Measurements from ENCODE around the gene ART4. TPM values are rescaled to one million over a fixed set of nuclear protein-coding genes. Genes with fewer than 3 reads are reported as not detected.

Gene ART4
- not detected for total RNA-seq
- polyA plus RNA-seq (2013, experiment 1 of 2), result 1.1 TPM
- polyA plus RNA-seq (2013, experiment 2 of 2), result 0.87 TPM
- long read RNA-seq, experiment 1, result 0 reads
- long read RNA-seq, experiment 2, result 0 reads
- long read RNA-seq, experiment 3, result 0 reads
- long read RNA-seq, experiment 4, result 0 reads

GRCh38 chr12:14843425-14843887, at the start of gene ART4:
TSS of gene ART4 (minus strand) at chr12:14843526. CDS start at chr12:14843113, 413 bp downstream.
- H3K4me1 ChIP-seq (ENCODE audit: control insufficient read depth, insufficient read depth, low read length), result no peaks in the 10 kb centered on the region
- no peak within 1 kb of the TSS for H3K4me3 ChIP-seq (ENCODE audit: low read length)
- WGBS, 2 experiments (ENCODE audit: insufficient coverage in 1 of 2, insufficient read length in 1 of 2), result 95% methylated on average over 4 to 10 of the region's 10 CpGs
- Mint-ChIP-seq H3K36me3 (ENCODE audit: low read depth) (no peaks in the 10 kb centered on the region), H3K27ac (no peak within 1 kb of the TSS), H3K27me3 (ENCODE audit: insufficient read depth) (no peaks in the 10 kb centered on the region), H3K4me1 (peaks cover 14% of the 10 kb centered on the region), H3K4me3 (no peak within 1 kb of the TSS), H3K9me3 (no peaks in the 10 kb centered on the region)
- H3K36me3 ChIP-seq (ENCODE audit: control insufficient read depth, insufficient read depth, low read length), result no peaks in the 10 kb centered on the region
- no peak for TF ChIP-seq CTCF (conservative IDR thresholded peaks at IDR 0.05)
- no peaks in the 10 kb centered on the region for H3K9me3 ChIP-seq (ENCODE audit: control insufficient read depth, low read length)
- H3K27ac ChIP-seq (ENCODE audit: low read depth, low read length), result no peak within 1 kb of the TSS
- no peak for DNase-seq
- no peaks in the 10 kb centered on the region for H3K27me3 ChIP-seq (ENCODE audit: control insufficient read depth, insufficient read depth, low read length, poor library complexity, severe bottlenecking)
- no peak within 1 kb of the TSS for H3K9ac ChIP-seq (ENCODE audit: extremely low read depth, low read length, poor library complexity, severe bottlenecking)

- H3K4me1 ChIP-seq (ENCODE audit: control insufficient read depth, insufficient read depth, low read length), result no peaks in the 10 kb centered on the region
- no peaks in the 10 kb centered on the region for H3K36me3 Mint-ChIP-seq (ENCODE audit: low read depth)
- H3K27me3 Mint-ChIP-seq (ENCODE audit: insufficient read depth), result no peaks in the 10 kb centered on the region
- H3K9me3 Mint-ChIP-seq, result no peaks in the 10 kb centered on the region
- H3K4me3 ChIP-seq (ENCODE audit: low read length), result no peak overlapping the region
- no peaks in the 10 kb centered on the region for H3K27me3 ChIP-seq (ENCODE audit: control insufficient read depth, insufficient read depth, low read length, poor library complexity, severe bottlenecking)
- no peak for TF ChIP-seq CTCF (conservative IDR thresholded peaks at IDR 0.05)
- H3K36me3 ChIP-seq (ENCODE audit: control insufficient read depth, insufficient read depth, low read length), result no peaks in the 10 kb centered on the region
- WGBS, 2 experiments (ENCODE audit: insufficient coverage in 1 of 2, insufficient read length in 1 of 2), result 93 to 100% methylated on average over 5 to 7 of the region's 7 CpGs
- DNase-seq, result no peak
- H3K4me3 Mint-ChIP-seq, result no peak overlapping the region
- no peaks in the 10 kb centered on the region for H3K4me1 Mint-ChIP-seq
- H3K27ac Mint-ChIP-seq, result no peak overlapping the region
- H3K9me3 ChIP-seq (ENCODE audit: control insufficient read depth, low read length), result no peaks in the 10 kb centered on the region
- no peak overlapping the region for H3K9ac ChIP-seq (ENCODE audit: extremely low read depth, low read length, poor library complexity, severe bottlenecking)
- no peak overlapping the region for H3K27ac ChIP-seq (ENCODE audit: low read depth, low read length)
Observed at GRCh38 chr12:14892726-14893505, 49.6 kb upstream of the ART4 start.

GRCh38 chr12:14890701-14891100, 47.4 kb upstream of the ART4 start:
- H3K27me3 Mint-ChIP-seq (ENCODE audit: insufficient read depth), result no peaks in the 10 kb centered on the region
- no peak for TF ChIP-seq CTCF (conservative IDR thresholded peaks at IDR 0.05)
- no peaks in the 10 kb centered on the region for H3K36me3 ChIP-seq (ENCODE audit: control insufficient read depth, insufficient read depth, low read length)
- no peaks in the 10 kb centered on the region for H3K4me1 Mint-ChIP-seq
- no peak overlapping the region for H3K4me3 Mint-ChIP-seq
- no peaks in the 10 kb centered on the region for H3K27me3 ChIP-seq (ENCODE audit: control insufficient read depth, insufficient read depth, low read length, poor library complexity, severe bottlenecking)
- H3K4me3 ChIP-seq (ENCODE audit: low read length), result no peak overlapping the region
- no peaks in the 10 kb centered on the region for H3K9me3 ChIP-seq (ENCODE audit: control insufficient read depth, low read length)
- DNase-seq, result no peak
- no peak overlapping the region for H3K27ac ChIP-seq (ENCODE audit: low read depth, low read length)
- no peaks in the 10 kb centered on the region for H3K9me3 Mint-ChIP-seq
- H3K4me1 ChIP-seq (ENCODE audit: control insufficient read depth, insufficient read depth, low read length), result no peaks in the 10 kb centered on the region
- H3K36me3 Mint-ChIP-seq (ENCODE audit: low read depth), result no peaks in the 10 kb centered on the region
- H3K9ac ChIP-seq (ENCODE audit: extremely low read depth, low read length, poor library complexity, severe bottlenecking), result no peak overlapping the region
- WGBS, 2 experiments (ENCODE audit: insufficient coverage in 1 of 2, insufficient read length in 1 of 2), result 94 to 100% methylated on average over 3 to 5 of the region's 5 CpGs
- no peak overlapping the region for H3K27ac Mint-ChIP-seq
